ENCODE results near the gene INPP5J.
A peak's percentile ranks its signal among the peaks of the same experiment; 100 is the strongest.

INPP5J gene

GRCh38 chr22:31127181-31127772, 4.5 kb downstream of the INPP5J start:
- DNase-seq = no peak

DNA sequence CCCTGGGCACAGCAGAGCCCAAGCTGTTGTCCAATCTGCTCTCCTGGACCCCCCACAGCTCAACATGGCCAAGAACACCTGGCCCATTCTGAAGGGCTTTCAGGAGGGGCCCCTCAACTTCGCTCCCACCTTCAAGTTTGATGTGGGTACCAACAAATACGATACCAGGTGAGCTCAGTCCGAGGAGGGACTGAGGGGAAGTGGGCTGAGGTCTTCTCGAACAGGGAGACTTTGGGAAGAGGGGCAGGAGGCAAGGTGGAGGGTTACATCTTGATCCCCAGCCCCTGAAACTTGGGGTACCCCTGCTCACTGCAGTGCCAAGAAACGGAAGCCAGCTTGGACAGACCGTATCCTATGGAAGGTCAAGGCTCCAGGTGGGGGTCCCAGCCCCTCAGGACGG, 5.4 kb downstream of the INPP5J start:
- DNase-seq = no peak

DNA sequence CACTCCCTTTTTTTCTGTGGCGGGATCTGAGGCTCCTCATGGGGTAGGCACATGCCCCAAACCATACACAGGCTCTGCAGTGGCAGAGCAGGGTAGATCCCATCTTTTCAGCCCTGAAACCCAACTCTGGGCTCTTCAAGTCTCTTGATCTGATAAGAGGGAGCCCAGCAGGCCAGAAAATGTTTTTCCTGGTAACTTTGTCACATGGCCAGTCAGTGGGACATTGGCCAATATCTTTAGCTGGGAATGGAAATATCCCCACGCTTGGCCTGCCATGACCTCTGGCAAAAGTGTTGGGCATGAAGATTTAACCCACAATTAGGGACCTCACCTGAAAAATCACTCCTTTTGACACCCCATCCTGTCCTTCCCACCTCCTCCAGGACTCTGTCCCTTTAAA, 8.1 kb downstream of the INPP5J start:
- no peak for DNase-seq

DNA sequence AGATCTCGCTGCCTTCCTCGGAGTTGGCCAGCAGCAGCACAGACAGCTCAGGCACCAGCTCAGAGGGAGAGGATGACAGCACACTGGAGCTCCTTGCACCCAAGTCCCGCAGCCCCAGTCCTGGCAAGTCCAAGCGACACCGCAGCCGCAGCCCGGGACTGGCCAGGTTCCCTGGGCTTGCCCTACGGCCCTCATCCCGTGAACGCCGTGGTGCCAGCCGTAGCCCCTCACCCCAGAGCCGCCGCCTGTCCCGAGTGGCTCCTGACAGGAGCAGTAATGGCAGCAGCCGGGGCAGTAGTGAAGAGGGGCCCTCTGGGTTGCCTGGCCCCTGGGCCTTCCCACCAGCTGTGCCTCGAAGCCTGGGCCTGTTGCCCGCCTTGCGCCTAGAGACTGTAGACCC, 11.1 kb downstream of the INPP5J start:
- DNase-seq = no peak

DNA sequence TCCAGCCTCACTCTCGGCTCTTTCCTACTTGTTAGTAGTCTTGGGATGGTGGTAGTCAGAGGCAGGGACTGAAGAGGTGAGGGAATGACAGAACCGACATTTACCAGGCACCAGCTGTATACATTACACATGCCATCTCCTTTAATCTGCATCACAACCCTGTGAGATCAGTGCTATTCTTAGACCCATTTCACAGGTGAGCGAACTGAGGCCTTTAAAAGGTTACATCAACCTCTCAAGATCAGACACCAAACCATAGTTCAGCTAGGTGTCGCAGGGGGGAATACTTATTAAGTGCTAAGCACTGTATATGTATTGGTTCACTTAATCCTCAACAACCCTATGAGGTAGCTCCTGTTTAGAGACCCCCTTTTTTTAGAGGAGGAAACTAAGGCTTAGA, 11.9 kb downstream of the INPP5J start:
- DNase-seq = no peak

DNA sequence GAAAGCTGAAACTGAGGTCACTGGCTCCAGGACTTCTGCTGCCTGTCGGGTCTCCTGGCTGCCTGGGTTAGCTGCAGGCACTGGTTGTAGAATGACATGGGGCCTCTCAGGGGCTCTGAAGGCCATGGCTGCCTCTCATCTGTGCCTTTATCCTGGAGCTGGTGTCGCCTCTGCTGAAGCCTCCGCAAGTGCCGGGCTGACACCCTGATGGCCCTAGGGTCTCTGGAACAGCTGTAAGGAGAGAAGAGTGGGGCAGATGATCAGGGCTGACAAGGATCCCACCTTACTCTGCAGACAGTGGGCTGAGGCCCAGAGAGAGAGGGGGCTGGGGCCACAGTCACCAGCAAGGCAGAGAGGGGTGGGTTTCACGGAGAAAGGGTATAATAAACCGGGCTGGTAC, 12.9 kb downstream of the INPP5J start:
- no peak for DNase-seq

DNA sequence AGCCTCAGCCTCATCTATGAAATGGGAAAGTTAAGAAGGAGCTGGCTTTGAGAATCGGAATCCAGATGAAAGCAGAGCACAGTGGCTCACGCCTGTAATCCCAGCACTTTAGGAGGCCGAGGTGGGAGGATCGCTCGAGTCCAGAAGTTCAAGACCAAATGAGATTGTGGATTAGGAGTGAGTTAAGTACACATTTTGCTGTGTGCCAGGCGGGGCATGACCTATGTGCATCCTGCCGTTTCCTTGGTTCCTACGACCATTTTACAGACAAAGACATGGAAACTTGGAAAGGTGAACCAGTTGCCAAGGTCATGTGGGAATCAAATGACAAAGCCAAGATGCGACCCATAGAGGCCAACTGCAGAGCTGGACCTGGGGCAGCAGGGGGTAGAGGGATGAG, 13.4 kb downstream of the INPP5J start:
- no peak for DNase-seq

DNA sequence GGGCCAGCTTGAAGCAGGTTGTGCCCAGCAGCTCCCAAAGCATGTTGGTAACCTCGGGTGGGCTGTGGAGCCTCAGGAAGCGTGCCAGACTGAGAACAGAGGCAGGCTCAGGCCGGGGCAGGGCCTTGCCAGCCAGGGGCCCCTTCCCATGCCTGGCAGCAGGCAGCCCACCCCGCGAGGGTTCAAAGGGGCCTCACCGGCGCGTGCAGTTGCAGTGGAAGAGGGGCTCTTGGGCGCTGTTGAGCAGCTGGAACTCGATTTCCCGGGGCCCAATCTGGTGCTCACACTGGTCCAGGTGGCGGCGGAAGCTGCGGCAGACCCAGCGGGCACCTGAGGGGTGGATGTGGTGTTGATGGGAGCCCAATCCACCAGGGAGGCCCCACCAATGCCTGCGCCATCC, 13.9 kb downstream of the INPP5J start:
- DNase-seq = no peak

DNA sequence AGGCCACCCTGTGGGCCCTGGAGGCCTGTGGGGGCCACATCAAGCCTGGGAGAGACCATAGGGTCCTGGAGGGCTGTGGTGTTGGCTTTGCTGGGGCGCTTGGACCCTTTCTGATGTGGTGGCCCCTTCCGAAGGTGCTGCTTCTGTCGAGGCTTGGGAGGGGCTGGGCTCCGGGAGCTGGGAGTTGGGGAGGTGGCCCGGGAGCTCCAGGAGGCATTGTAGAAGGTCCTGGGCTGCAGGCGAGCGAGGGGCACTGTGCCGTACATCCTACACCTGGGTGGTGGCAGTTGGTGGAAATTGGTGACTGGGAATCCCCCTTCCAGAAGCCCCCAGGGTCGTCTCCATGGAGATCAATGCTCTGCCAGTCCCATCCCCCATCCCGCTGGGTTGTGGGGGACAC, 15.0 kb downstream of the INPP5J start:
- DNase-seq = no peak

- no peak for DNase-seq
Observed at GRCh38 chr22:31138126-31138525, 15.4 kb downstream of the INPP5J start.

GRCh38 chr22:31139066-31139465, 16.3 kb downstream of the INPP5J start:
- no peak for DNase-seq

GRCh38 chr22:31139866-31140716, 17.3 kb downstream of the INPP5J start, which contains the start of gene PLA2G3:
Gene PLA2G3 (minus strand): TSS chr22:31140508. CDS start chr22:31140354, 154 bp downstream.
- DNase-seq = no peak

GRCh38 chr22:31140746-31141145, 18.0 kb downstream of the INPP5J start:
- DNase-seq = no peak

DNA sequence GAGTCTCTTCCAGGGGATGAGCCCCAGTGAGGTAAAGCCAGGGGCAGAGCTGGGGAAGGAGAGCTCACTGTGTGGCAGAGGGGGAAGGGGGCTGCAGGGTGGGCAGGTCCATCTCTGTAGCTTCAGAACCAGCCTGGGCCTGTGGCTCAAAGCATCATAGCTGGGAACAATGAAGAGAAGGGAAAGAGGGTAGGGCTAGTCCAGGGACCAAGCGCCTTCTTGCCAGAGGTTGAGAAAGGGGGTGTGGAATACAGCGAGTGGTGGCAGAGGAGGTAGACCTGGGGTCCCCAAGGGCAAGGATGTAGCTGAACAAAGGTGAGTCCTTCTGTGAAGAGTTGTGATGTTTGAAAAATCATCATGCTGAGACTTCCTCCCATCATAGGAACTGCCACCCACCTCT, 18.8 kb downstream of the INPP5J start:
- no peak for DNase-seq

- no peak for DNase-seq
Observed at GRCh38 chr22:31142285-31142684, 19.5 kb downstream of the INPP5J start.

- DNase-seq = no peak
Observed at GRCh38 chr22:31143038-31143437, 20.3 kb downstream of the INPP5J start.

DNA sequence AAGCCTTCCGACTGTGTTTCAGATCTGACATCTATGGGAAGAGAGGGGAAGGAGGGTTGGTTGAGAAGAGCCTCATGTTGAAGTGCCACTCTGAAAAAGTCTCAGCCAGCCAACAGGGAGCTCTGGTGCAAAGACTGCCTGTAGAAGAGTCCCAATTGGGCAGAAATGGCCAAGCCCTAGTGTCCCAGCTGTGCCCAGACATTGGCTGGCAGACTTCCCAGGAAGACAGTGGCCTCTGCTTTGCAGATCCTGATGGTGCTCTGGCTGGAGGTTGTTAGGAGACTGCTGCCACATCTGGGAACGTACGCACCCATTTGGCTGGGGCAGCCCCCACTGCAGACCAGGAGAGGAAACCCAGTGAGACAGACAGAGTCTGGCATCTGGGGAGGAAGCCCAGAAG, 20.8 kb downstream of the INPP5J start:
- no peak for DNase-seq

GRCh38 chr22:31144223-31144622, 21.5 kb downstream of the INPP5J start:
- no peak for DNase-seq

DNA sequence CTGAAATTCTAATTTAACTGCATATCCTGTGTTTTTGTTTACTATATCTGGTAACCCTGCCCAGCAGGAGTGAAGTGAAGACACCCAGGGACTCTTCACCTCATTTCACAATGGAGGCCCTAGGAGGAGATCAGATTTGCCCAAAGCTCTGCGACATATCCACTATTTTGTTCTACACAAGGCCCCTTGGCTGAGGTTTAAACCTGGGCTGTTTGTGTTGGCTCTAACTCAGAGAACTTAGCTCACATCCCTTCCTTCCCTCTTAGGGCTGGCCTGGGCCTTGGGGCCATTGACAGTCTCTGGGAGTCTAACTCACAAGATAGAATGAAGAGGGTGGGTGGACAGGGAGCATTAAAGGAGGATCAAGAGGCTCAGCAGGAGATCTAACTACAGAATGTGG, 25.7 kb downstream of the INPP5J start:
- no peak for DNase-seq

- peak; percentile 18 for DNase-seq
Observed at GRCh38 chr22:31148953-31149627, 26.3 kb downstream of the INPP5J start.

GRCh38 chr22:31150615-31151014, 27.8 kb downstream of the INPP5J start:
- no peak for DNase-seq

DNA sequence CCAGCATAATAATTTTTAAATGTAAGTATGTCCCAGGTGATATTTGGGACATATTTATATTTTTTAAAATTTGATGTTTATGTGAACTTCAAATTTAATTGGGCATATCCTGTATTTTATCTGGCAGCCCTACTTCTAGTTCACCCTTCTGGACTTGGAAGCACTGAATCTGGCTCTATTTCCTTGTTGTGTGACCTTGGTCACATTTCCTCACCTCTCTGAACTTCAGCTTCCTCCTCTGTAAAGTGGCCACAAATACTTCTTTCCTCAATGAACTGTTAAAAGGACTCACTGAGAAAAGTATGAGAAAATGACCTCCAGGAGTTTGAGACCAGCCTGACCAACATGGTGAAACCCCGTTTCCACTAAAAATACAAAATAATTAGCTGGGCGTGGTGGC, 29.1 kb downstream of the INPP5J start:
- no peak for DNase-seq

DNA sequence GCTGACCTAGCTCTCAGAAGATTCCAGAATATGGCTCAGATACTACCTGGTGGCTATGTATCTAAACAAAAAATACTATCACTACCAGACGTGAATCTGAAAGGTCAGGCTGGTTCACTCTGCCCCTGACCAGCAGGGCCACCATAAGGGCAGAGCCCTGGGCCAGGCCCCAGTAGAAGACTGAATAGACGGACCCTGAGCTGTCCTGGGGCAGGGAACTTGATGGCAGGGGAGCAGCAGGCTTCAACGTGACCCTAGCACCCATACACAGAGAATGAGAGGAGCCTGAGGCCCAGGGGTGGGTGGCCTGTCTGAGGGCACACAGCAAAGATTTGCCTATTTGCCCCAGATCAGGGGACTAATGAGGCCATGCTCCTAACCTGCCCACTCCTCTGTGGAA, 30.6 kb downstream of the INPP5J start:
- no peak for DNase-seq

GRCh38 chr22:31154975-31155374, 32.2 kb downstream of the INPP5J start:
- no peak for DNase-seq
